Measurements from ENCODE around the gene NRTN. TPM values are rescaled to one million over a fixed set of nuclear protein-coding genes. Genes with fewer than 3 reads are reported as not detected.

The NRTN gene
- total RNA-seq, 1 donor from 2014 or later: not detected

GRCh38 chr19:5789886-5790558 lies 14.8 kb upstream of the NRTN start:
- no peak for DNase-seq (ENCODE audit: low read depth)

- peak; percentile 97 for DNase-seq (ENCODE audit: low read depth)
Measured at GRCh38 chr19:5790559-5791520, 14.0 kb upstream of the NRTN start, which contains the start of gene DUS3L. DUS3L (minus strand) TSS chr19:5791163; CDS start chr19:5791141, 22 bp downstream.

GRCh38 chr19:5792224-5792623 lies 12.6 kb upstream of the NRTN start:
- no peak for DNase-seq (ENCODE audit: low read depth)

GRCh38 chr19:5793188-5793587 lies 11.7 kb upstream of the NRTN start:
- DNase-seq (ENCODE audit: low read depth): no peak

- DNase-seq (ENCODE audit: low read depth): no peak
Measured at GRCh38 chr19:5795382-5795919, 9.4 kb upstream of the NRTN start.

- no peak for DNase-seq (ENCODE audit: low read depth)
Measured at GRCh38 chr19:5798244-5798643, 6.6 kb upstream of the NRTN start.

- DNase-seq (ENCODE audit: low read depth): peak; percentile 79
Measured at GRCh38 chr19:5799247-5800241, 5.3 kb upstream of the NRTN start.

- DNase-seq (ENCODE audit: low read depth): no peak
Measured at GRCh38 chr19:5800361-5801270, 4.3 kb upstream of the NRTN start.

- DNase-seq (ENCODE audit: low read depth): no peak
Measured at GRCh38 chr19:5801796-5802619, 2.9 kb upstream of the NRTN start.

- no peak for DNase-seq (ENCODE audit: low read depth)
Measured at GRCh38 chr19:5803441-5803751, 1.5 kb upstream of the NRTN start.

- DNase-seq (ENCODE audit: low read depth): peak; percentile 76
Measured at GRCh38 chr19:5803752-5804515, 933 bp upstream of the NRTN start.

GRCh38 chr19:5805462-5806132 lies 730 bp downstream of the NRTN start:
- DNase-seq (ENCODE audit: low read depth): peak; percentile 52

- DNase-seq (ENCODE audit: low read depth): no peak
Measured at GRCh38 chr19:5806133-5806489, 1.2 kb downstream of the NRTN start.

GRCh38 chr19:5806905-5807304 lies 2.0 kb downstream of the NRTN start:
- no peak for DNase-seq (ENCODE audit: low read depth)

- no peak for DNase-seq (ENCODE audit: low read depth)
Measured at GRCh38 chr19:5808120-5808816, 3.4 kb downstream of the NRTN start.

GRCh38 chr19:5809053-5809452 lies 4.2 kb downstream of the NRTN start:
- DNase-seq (ENCODE audit: low read depth): no peak

GRCh38 chr19:5809469-5809868 lies 4.6 kb downstream of the NRTN start:
- no peak for DNase-seq (ENCODE audit: low read depth)

All from myocyte (in vitro differentiated cells).